PC-3 (cell line): ENCODE measurements around the gene SIPA1L3. TPM values are rescaled to one million over a fixed set of nuclear protein-coding genes. Genes with fewer than 3 reads are reported as not detected.

Source experiments
- ATAC-seq: fragments of 200-7000 bp; cut with Tn5 transposase; 2 replicates; pipeline ENCODE4 v1.9.1; 2020; ENCODE audit warnings: mild to moderate bottlenecking, moderate library complexity
- BruUV-seq: library from RNA; stranded (reverse); fragments of 400-500 nt; replicated peaks from 2 replicates; lab custom pipeline; 2021; lab: Mats Ljungman, UMichigan
- CTCF ChIA-PET: fragments of 300-600 bp; sonication (Branson Sonifier 250); formaldehyde crosslinking; loops from one replicate; lab custom pipeline; 2022; ENCODE audit warnings: antibody characterized with exemption; lab: Charles Lee
- POLR2A ChIA-PET: fragments of 300-600 bp; sonication (Branson Sonifier 250); formaldehyde crosslinking; loops from one replicate; lab custom pipeline; 2022; ENCODE audit warnings: antibody characterized with exemption; ENCODE audit not compliant: unreplicated experiment; lab: Charles Lee
- DNase-seq: peaks from one replicate; pipeline ENCODE4 v3.0.0-alpha.2; 2015
- H2AFZ ChIP-seq: fragments of 300-600 bp; sonication (generic); 2 replicates; pipeline ENCODE4 v1.6.0; 2016; ENCODE audit warnings: antibody characterized with exemption, low read length
- H3F3A ChIP-seq: fragments of 300-600 bp; sonication (generic); one replicate; pipeline ENCODE4 v1.6.0; 2017; ENCODE audit warnings: antibody characterized with exemption, low read length, control low read depth, mild to moderate bottlenecking; ENCODE audit not compliant: unreplicated experiment
- H3K27ac ChIP-seq: fragments of 300-600 bp; sonication (generic); 2 replicates; pipeline ENCODE4 v1.5.1; 2016; ENCODE audit warnings: mild to moderate bottlenecking, low read length
- H3K27me3 ChIP-seq: fragments of 300-600 bp; sonication (generic); 2 replicates; pipeline ENCODE4 v1.6.1; 2016; ENCODE audit warnings: low read length, mixed read lengths
- H3K36me3 ChIP-seq: fragments of 300-600 bp; sonication (generic); 2 replicates; pipeline ENCODE4 v1.6.1; 2016; ENCODE audit warnings: low read depth, mixed run types, low read length, mixed read lengths
- H3K4me1 ChIP-seq: fragments of 300-600 bp; sonication (generic); 2 replicates; pipeline ENCODE4 v1.5.1; 2016; ENCODE audit warnings: low read length; ENCODE audit not compliant: insufficient read depth
- H3K4me2 ChIP-seq: fragments of 300-600 bp; sonication (generic); 2 replicates; pipeline ENCODE4 v1.6.0; 2016; ENCODE audit warnings: low read length
- H3K4me3 ChIP-seq: fragments of 300-600 bp; sonication (generic); 2 replicates; pipeline ENCODE4 v1.5.1; 2016; ENCODE audit warnings: mild to moderate bottlenecking, low read length, mixed read lengths
- H3K79me2 ChIP-seq: fragments of 300-600 bp; sonication (generic); 2 replicates; pipeline ENCODE4 v1.6.1; 2017; ENCODE audit warnings: low read length, mixed read lengths
- H3K9ac ChIP-seq: fragments of 300-600 bp; sonication (generic); 2 replicates; pipeline ENCODE4 v1.6.0; 2016; ENCODE audit warnings: mild to moderate bottlenecking, low read length
- H3K9me2 ChIP-seq: fragments of 300-600 bp; sonication (generic); replicated peaks from 2 replicates; pipeline ENCODE4 v1.6.1; 2016; ENCODE audit warnings: mixed run types, low read length, mixed read lengths
- H3K9me3 ChIP-seq: fragments of 300-600 bp; sonication (generic); 2 replicates; pipeline ENCODE4 v1.6.1; 2016; ENCODE audit warnings: low read length, mixed read lengths
- H4K20me1 ChIP-seq: fragments of 300-600 bp; sonication (generic); 2 replicates; pipeline ENCODE4 v1.6.1; 2016; ENCODE audit warnings: low read length, mixed read lengths
- CTCF ChIP-seq: fragments of 300-600 bp; sonication (generic); conservative IDR thresholded peaks from 2 replicates; pipeline ENCODE4 v1.5.1; 2017; ENCODE audit warnings: antibody characterized with exemption, low read depth, mild to moderate bottlenecking, low read length
- EZH2 ChIP-seq: fragments of 300-600 bp; sonication (generic); IDR thresholded peaks from one replicate; pipeline ENCODE4 v1.6.1; 2017; ENCODE audit warnings: antibody characterized with exemption, mild to moderate bottlenecking, low read length; ENCODE audit not compliant: unreplicated experiment
- EZH2phosphoT487 ChIP-seq: fragments of 300-600 bp; sonication (generic); IDR thresholded peaks from 2 replicates; pipeline ENCODE4 v1.6.1; 2018; ENCODE audit warnings: mild to moderate bottlenecking, antibody characterized with exemption, low read length, borderline replicate concordance
- intact Hi-C: fragments of 100-400 bp; cut with micrococcal nuclease; formaldehyde crosslinking; loops from 2 replicates; pipeline ENCODE4 v1.9.0; 2023
- total RNA-seq: library from RNA; depleted of rRNA; stranded (reverse); fragments of >200 nt; gene quantifications from 2 replicates; pipeline ENCODE4 v1.2.3, GENCODE V29; 2014

The SIPA1L3 gene
- total RNA-seq, 1 experiment from 2014 or later: 38.7 TPM

DNA sequence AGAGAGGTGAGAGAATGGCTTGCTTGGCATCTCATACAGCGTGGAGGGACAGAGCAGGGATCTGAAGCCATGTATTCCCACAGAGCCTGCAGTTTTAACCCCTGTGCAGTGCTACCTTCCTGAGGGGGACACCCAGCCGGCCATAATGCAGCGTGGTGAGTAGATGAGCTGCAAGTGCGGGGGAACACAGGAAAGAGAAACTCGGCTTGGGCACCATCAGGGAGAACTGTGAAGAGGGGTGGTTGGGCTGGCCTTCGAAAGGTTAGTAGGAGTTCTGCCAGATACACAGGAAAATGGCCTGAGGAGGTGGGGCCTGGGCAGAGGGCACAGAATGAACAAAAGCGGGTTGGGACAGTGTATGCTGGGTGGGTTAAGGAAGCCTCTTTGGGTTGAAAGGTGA, 88.3 kb downstream of the SIPA1L3 start:
- Histone ChIP-seq H3K9me3 (no peaks in the 10 kb centered on the region), H3K9me2 (no peaks in the 10 kb centered on the region), H3K4me2 (no peak overlapping the region), H3K36me3 (no peaks in the 10 kb centered on the region; the same call in 1 of the 2 replicates), H3K27ac (no peak overlapping the region), H3K9ac (no peak overlapping the region), H3F3A (no peaks in the 10 kb centered on the region), H3K79me2 (peaks cover 72% of the 10 kb centered on the region), H3K4me3 (no peak overlapping the region), H4K20me1 (no peaks in the 10 kb centered on the region), H3K4me1 (peaks cover 40% of the 10 kb centered on the region), H3K27me3 (no peaks in the 10 kb centered on the region), H2AFZ (no peak overlapping the region)
- intact Hi-C loops: no loop called here
- ChIA-PET CTCF (no interaction called here), POLR2A (no interaction called here)
- BruUV-seq: no TSS peak
- TF ChIP-seq EZH2phosphoT487 (no peak), EZH2 (no peak), CTCF (no peak)
- ATAC-seq (no peak), DNase-seq (no peak)

- no peaks in the 10 kb centered on the region for H3F3A ChIP-seq
- H3K9me2 ChIP-seq: no peaks in the 10 kb centered on the region
- no peaks in the 10 kb centered on the region for H3K9me3 ChIP-seq
- DNase-seq: peak; percentile 97
- BruUV-seq: no TSS peak
- no peak overlapping the region for H2AFZ ChIP-seq
- H3K36me3 ChIP-seq: no peaks in the 10 kb centered on the region; the same call in 1 of the 2 replicates
- intact Hi-C loops: loop anchor here (2.0 kb wide), 1 partner anchor 91 kb away; the partner anchor contains the start of genes SIPA1L3 and WDR87
- ChIA-PET POLR2A (no interaction called here), CTCF (no interaction called here)
- TF ChIP-seq EZH2: no peak
- no peak for TF ChIP-seq EZH2phosphoT487
- TF ChIP-seq CTCF: no peak
- ATAC-seq: peak; percentile 48
- peaks cover 67% of the 10 kb centered on the region for H3K79me2 ChIP-seq
- no peaks in the 10 kb centered on the region for H4K20me1 ChIP-seq
- H3K4me1 ChIP-seq: peaks cover 31% of the 10 kb centered on the region
- H3K4me3 ChIP-seq: no peak overlapping the region
- peak overlapping the region; percentile 36; the same call in 1 of the 2 replicates for H3K4me2 ChIP-seq
- H3K27ac ChIP-seq: peak overlapping the region; percentile 96
- H3K27me3 ChIP-seq: no peaks in the 10 kb centered on the region
- peak overlapping the region; percentile 83; the same call in 1 of the 2 replicates for H3K9ac ChIP-seq
These were observed 90.9 kb downstream of the SIPA1L3 start for GRCh38 chr19:37997911-37998344.

- CTCF ChIA-PET: interaction anchor here (0.6 kb wide), 1 partner anchor 66 kb away, joined by 3 read pairs; no protein-coding TSS in a partner anchor
- Histone ChIP-seq H3K27ac (peak overlapping the region; percentile 96), H3K9me2 (no peaks in the 10 kb centered on the region), H3K4me2 (peak overlapping the region; percentile 36), H3K9me3 (no peaks in the 10 kb centered on the region), H2AFZ (no peak overlapping the region; the same call in 1 of the 2 replicates), H3F3A (peaks cover 2% of the 10 kb centered on the region), H3K4me3 (no peak overlapping the region), H4K20me1 (no peaks in the 10 kb centered on the region), H3K27me3 (no peaks in the 10 kb centered on the region), H3K9ac (peak overlapping the region; percentile 83), H3K79me2 (peaks cover 60% of the 10 kb centered on the region), H3K36me3 (no peaks in the 10 kb centered on the region; the same call in 1 of the 2 replicates), H3K4me1 (peaks cover 40% of the 10 kb centered on the region)
- no peak for ATAC-seq
- DNase-seq: no peak
- TF ChIP-seq EZH2 (no peak), CTCF (no peak), EZH2phosphoT487 (no peak)
- POLR2A ChIA-PET: interaction anchor here (0.7 kb wide), 1 partner anchor 195 kb away, joined by 3 read pairs; no protein-coding TSS in a partner anchor
- intact Hi-C loops: loop anchor here (1.0 to 2.0 kb wide), 3 partner anchors 41 to 92 kb away; partner anchors contain the start of genes SIPA1L3 and WDR87
- BruUV-seq: TSS peak; percentile 81
These were observed 91.8 kb downstream of the SIPA1L3 start for GRCh38 chr19:37998801-37999308.
